IPS-18c (cell line): ENCODE measurements around the gene XCR1.
"Not testable (repeated sequence)": the region's sequence is repeated elsewhere in the genome, so short reads cannot be mapped to it uniquely, and the experiment has no call there.

Experiments
- H3K4me3 ChIP-seq: 2 replicates; pipeline ENCODE4 v1.7.0; 2013; ENCODE audit warnings: low read depth, mild to moderate bottlenecking, low read length, moderate library complexity; ENCODE audit not compliant: insufficient read depth
- H3K9me3 ChIP-seq: one replicate; pipeline ENCODE4 v1.6.1; 2013; ENCODE audit warnings: mild to moderate bottlenecking, low read length, moderate library complexity; ENCODE audit not compliant: control insufficient read depth, insufficient read depth

The XCR1 gene

DNA sequence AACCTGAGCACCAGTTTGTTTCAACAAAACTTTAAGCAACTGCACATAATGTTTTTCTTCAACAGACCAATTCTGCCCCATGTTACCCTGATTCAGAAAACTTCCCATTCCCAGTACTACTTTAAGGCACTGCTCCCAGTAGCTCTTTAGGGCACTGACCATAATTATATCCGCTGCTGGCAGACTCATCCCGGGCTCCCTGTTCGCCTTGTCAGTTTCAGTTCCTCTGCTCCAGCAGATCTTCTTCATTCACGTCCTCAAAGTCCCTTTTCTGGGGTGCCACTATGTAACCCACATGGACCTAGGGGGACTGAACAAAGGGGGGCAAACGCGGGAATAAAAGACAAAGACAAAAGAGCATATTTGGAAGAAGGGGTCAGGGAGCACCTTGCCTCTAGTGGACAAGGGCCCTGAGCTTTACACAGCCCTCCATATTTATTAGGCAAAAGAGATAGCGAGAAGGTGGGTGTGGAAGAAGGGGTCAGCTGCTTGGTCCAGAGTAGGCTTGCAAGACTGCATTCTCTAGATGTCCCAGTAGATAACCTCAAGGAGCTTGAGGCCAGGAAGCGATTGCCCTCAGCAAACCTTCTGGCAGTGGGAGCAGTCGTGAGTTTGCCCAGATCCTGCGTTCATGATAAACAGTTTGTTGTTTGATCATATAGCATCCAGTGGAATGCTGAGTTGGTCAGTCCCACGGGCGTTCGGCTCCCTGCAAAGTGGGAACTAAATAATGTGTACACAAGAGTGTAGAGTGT is 26.7 kb upstream of the XCR1 start:
- not testable (repeated sequence) for H3K9me3 ChIP-seq, H3K4me3 ChIP-seq

DNA sequence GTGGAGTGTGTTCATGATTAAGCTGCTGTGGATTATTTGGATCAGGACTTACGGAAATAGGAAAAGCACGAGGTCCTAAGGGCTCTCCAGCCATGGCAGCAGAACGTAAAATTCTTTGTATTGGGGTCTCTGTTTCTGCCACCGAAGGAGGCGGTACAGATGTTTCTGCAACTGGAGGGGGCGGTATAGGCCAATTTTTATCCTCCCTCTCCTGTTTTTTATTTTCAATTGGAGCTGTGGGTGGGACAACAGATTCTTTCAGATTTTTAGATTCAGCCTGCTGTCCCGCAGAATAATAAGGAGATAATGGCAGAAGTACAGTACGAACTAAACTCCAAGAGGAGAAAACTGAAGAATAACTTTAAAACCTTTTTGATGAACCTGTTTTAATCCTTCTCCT is 26.0 kb upstream of the XCR1 start:
- H3K9me3 ChIP-seq, H3K4me3 ChIP-seq: not testable (repeated sequence)

DNA sequence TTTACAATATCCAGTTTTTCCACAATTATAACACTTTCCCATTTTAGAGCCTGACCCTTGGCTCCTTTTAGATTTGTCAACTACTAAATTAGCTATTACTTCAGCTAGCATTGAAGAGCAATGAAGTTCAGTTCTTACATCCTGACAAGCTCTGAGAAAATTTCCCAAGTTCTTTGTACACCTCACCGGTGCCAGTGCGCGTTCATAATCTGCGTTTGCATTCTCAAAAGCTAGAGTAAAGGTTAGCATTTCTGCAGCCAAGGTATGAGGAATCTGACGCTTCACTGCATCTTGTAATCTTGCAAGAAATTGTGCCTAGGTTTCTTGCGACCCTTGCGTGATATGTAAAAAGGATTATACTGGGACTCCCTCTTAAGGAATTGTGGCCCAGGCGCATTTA is 25.2 kb upstream of the XCR1 start:
- no peak overlapping the region for H3K4me3 ChIP-seq
- H3K9me3 ChIP-seq, result no peaks in the 10 kb centered on the region

DNA sequence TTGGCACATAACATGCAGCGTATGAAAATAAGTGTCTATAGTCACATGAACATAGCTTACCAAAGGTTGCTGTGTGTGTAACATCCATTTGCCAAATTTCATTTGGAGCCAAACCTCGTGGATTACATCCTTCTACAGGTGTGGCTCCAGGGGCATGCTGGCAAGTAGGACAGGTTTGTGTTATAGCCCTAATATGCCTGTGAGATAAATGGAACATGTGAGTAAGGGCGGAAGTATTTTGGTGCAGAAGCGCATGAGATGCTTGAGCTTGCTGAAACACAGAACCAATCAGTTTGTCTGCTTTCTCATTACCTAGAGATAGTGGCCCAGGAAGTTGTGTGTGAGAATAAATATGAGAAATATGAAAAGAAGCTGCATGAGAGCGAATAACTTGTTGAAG is 21.8 kb upstream of the XCR1 start:
- Histone ChIP-seq H3K4me3 (no peak overlapping the region), H3K9me3 (no peaks in the 10 kb centered on the region)

DNA sequence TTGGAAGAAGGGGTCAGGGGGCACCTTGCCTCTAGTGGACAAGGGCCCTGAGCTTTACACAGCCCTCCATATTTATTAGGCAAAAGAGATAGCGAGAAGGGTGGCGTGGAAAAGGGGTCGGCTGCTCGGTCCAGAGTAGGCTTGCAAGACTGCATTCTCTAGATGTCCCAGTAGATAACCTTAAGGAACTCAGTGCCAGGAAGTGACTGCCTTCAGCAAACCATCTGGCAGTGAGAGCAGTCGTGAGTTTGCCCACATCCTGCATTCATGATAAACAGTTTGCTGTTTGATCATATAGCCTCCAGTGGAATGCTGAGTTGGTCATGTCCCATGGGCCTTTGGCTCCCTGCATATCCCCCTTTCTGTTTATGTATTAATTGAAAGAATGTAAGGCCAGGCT is 18.9 kb upstream of the XCR1 start:
- not testable (repeated sequence) for H3K9me3 ChIP-seq, H3K4me3 ChIP-seq

DNA sequence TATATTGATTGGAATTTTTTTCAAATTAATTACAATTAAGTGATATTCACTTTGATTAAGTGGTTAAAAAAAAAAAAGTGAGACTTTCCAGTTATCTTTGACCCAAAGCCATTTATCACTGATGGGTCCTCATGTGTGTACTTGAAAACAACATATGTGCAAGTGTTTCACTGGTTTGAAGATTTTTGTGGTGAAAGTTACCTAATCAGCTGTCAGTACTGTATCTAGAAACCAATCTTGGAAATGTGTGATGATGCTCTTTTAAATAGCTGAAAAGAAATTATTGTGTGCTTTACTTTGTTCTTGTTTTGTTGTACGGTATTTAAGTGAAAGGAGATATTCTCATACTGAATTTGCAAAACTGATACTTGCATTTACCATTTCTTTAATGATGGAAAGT is 11.6 kb upstream of the XCR1 start:
- no peak overlapping the region for H3K4me3 ChIP-seq

DNA sequence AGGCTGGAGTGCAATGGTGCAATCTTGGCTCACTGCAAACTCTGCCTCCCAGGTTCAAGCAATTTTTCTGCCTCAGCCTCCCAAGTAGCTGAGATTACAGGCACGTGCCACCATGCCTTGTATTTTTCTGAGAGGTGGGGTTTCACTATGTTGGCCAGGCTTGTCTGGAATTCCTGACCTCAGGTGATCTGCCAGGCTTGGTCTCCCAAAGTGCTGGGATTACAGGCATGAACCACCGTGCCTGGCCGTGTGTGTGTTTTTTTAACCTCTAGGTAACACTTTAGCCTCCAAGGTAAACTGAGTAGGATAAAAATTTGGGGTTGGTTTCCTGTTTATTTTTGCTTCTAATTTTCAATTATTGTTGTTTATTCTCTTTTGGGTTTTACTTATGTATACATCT is 10.8 kb upstream of the XCR1 start:
- not testable (repeated sequence) for H3K4me3 ChIP-seq, H3K9me3 ChIP-seq

More for the DNA sequence above, 11.6 kb upstream of the XCR1 start:
- no peaks in the 10 kb centered on the region for H3K9me3 ChIP-seq

DNA sequence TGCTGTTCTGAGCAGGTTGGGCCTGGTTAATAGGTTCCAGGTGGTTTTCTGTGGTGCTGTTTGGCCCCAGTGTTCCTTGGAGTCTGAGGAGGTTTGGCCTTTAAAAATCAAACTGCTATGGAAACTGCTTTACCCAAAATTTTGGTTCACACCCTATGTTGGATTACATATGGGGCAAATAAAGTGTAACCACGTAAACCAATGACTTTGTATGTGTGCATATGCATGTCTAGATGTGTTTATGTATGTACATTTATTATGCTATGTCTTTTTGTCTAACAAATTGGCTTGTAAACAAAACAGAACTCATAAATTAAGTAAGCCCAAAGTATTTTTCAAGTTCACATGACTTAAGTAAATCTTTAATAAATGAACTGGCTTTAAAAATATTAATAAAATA is 8.9 kb upstream of the XCR1 start:
- no peak overlapping the region for H3K4me3 ChIP-seq

DNA sequence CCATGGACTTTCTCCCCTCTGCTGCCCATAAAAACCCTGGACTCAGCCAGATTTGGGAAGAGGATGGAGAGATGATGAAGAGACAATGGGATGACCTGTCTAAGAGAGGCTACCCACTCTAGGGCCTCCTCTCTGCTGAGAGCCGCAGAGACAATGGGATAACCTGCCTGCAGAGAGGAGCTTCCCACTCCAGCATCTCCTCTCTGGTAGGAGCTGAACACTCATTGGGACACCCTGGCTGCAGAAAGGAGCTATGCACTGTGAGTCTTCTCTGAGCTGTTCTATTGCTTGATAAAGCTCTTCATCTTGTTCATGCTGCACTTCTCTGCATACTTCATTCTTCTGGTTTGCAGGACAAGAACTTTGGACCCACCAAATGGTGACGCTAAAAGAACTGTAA is 4.5 kb upstream of the XCR1 start:
- H3K4me3 ChIP-seq, result no peak overlapping the region
- peaks cover 2% of the 10 kb centered on the region for H3K9me3 ChIP-seq

More for the DNA sequence above, 8.9 kb upstream of the XCR1 start:
- no peaks in the 10 kb centered on the region for H3K9me3 ChIP-seq

DNA sequence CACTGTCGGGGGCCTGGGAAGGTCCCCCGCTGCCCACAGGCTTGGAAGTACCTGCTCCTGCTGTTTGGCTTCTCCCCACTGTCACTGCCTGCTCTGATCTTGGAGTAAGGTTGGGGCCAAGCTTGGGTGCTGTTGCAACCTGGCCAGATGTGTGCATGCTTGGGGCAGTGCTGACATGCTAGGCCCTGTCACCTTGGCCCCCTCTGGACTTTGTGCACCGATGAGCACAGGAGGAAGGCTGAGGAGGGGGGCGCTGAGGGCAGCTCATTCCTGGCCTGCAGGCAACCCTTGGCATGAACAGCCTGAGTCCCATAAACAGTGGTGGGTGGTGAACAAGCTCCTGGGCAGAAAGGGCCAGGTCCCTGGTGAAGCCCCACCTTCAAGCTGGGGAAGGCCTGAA is 4.0 kb upstream of the XCR1 start:
- peaks cover 2% of the 10 kb centered on the region for H3K9me3 ChIP-seq

DNA sequence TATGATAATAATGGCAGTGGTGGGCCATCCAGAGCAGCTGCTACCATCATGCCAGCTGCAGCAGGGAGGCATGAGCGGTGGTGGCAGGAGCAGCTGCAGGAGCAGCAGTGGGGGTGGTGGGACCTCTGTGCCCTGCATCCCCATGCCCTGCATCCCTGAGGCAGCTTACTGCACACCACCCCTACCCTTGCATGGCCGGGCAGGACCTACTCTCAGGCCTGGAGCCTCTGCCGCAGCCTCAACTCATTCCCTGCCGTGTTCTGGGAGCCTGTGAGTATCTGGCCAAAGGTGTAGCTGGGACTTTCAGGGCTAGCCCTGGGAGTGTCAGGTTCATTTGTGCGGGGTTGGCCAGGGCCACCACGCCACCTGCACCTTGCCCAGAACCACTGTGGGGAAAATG is 3.3 kb upstream of the XCR1 start:
- Histone ChIP-seq H3K9me3 (peaks cover 2% of the 10 kb centered on the region), H3K4me3 (no peak overlapping the region)

More for the DNA sequence above, 4.0 kb upstream of the XCR1 start:
- no peak overlapping the region for H3K4me3 ChIP-seq

DNA sequence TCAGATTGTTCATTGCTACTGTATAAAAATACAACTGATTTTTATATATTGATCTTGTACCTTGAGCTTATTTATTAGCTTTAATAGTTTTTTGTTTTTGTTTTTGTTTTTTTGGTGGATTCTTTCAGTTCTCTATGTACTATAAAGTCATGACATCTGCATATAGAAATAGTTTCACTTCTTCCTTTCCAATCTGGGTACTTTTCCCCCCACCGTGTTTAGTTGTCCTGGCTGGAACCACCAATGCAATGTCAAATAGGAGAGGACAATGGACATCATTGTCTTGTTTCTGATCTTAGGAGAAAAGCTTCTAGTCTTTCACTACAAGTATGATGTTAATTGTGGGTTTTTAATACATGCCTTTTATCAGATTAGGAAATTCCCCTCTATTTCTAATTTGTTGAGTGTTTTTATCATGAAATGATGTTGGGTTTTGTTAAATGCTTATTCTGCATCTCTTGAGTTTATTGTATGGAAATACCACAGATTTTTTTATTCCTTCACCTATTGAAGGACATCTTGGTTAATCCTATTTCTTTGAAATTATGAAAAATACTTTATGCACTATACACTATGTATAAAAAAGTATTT is 2.8 kb upstream of the XCR1 start:
- Histone ChIP-seq H3K9me3 (peaks cover 2% of the 10 kb centered on the region), H3K4me3 (no peak overlapping the region)

DNA sequence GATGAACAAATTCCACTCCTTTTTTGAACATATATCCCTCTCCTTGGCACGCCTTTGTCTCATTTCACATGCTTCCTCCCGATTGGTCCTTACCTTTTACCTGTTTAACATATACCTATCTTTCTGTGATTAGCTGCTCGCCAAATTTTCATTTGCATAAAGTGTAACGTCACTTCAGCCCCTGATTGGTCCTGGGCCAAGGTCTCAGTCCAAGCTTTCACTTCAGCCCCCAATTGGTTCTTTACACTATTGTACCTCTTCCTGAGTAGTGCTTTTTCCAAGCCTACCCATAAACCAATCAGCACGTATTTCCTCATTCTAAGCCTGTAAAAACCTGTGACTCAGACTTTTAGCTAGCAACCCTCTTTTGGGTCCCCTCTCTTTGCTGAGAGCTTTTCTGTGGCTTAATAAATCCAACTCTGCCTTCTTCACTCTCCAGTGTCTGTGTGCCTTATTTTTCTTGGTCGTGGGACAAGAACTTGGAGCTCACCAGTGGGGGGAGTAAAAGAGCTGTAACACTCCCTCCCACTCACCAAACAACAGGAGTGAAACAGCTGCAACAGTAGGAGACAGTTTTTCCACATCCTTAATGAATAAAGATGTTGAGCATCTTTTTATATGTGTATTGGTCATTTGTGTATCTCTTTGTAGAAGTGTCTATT is 584 bp upstream of the XCR1 start:
- Histone ChIP-seq H3K9me3 (peaks cover 2% of the 10 kb centered on the region), H3K4me3 (no peak overlapping the region)

DNA sequence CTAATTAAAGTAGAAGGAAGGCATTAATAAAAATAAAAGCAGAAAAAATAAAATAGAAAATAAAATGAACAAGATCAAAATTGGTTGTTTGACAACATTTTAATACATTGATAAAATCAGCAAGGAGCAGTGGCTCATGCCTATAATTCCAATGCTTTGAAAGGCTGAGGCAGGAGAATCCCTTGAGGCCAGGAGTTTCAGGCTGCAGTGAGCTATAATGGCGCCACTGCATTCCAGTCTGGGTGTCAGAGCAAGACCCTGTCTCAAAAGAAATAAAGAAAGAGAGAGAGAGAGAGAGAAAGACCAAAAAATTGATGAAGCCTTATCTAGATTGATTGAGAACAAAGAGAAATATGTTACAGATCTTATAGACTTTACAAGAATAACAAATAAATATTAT is 2.1 kb downstream of the XCR1 start:
- H3K4me3 ChIP-seq, result no peak overlapping the region
- H3K9me3 ChIP-seq, result peaks cover 2% of the 10 kb centered on the region

DNA sequence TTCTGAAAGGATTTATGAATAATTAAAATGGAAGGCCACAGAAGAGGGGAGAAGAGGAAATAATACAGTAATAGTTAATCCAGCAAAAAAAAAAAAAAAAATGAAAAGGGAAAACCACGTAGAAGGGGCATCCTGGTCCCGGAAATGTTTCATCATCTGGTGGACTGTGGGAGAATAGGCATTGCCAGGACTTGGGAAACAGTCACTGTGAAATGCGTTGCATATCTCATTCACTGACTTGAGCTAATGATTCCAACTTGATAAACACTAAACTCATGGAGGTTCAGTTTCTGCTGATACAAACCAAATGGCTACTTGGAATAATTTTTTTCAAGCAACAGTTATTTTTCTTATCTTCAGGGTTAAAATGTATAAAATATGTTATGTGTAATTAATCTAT is 3.2 kb downstream of the XCR1 start:
- H3K9me3 ChIP-seq, result peaks cover 2% of the 10 kb centered on the region
- H3K4me3 ChIP-seq, result no peak overlapping the region

DNA sequence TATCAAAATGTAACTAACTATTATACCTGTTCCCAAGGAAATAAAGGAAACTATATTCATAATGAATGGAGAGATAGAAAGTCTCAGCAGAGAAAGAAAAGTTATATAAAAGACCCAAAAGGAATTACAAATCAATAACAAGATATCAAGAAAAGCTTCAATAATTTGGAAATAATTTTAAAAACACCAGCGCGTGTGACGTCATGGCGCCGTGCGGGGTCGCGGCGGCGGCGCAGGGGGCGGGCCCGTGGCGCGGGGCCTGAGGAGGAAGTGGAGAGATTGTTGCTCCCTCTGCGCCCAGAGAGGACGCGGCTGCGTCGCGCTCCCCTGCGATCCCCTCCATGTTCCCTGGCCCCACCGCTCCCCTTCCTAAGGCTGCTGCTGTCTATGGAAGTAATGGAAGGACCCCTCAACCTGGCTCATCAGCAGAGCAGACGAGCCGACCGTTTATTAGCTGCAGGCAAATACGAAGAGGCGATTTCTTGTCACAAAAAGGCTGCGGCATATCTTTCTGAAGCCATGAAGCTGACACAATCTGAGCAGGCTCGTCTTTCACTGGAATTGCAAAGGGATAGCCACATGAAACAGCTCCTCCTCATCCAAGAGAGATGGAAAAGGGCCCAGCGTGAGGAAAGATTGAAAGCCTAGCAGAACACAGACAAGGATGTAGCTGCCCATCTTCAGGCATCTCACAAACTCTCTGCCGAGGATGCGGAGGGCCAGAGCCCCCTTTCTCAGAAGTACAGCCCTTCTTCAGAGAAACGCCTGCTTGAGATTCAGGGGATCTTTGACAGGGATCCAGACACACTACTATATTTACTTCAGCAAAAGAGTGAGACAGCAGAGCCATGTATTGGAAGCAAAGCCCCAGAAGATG is 4.1 kb downstream of the XCR1 start:
- Histone ChIP-seq H3K9me3 (peaks cover 2% of the 10 kb centered on the region), H3K4me3 (no peak overlapping the region)

DNA sequence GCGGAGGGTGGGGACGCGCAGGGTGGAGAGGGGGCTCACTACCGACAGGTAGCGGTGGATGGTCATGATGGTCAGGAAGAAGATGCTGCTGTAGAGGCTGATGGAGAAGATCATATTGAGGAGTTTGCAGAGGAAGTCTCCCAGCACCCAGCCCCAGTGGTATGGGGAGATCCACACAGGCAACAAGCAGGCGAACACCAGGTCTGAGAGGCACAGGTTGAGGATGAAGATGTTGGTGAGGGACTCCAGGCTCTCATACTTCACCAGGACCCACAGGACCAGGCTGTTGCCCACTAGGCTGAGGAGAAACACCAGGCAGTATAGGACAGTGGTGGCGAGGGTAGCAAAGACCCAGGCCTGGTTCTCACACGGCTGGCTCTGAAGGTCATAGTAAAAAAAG is 5.8 kb downstream of the XCR1 start:
- no peak overlapping the region for H3K4me3 ChIP-seq
- no peaks in the 10 kb centered on the region for H3K9me3 ChIP-seq
